ENCODE data around the gene GNPDA1. TPM values are rescaled to one million over a fixed set of nuclear protein-coding genes. Genes with fewer than 3 reads are reported as not detected.
"Not testable (repeated sequence)": the region's sequence is repeated elsewhere in the genome, so short reads cannot be mapped to it uniquely, and the experiment has no call there.

The GNPDA1 gene
- total and polyA plus RNA-seq, 2 of the 8 experiments (the other 6 are each of a cell fraction or from before 2014, with no cell fraction given): 33.0 to 94.3 TPM

DNA sequence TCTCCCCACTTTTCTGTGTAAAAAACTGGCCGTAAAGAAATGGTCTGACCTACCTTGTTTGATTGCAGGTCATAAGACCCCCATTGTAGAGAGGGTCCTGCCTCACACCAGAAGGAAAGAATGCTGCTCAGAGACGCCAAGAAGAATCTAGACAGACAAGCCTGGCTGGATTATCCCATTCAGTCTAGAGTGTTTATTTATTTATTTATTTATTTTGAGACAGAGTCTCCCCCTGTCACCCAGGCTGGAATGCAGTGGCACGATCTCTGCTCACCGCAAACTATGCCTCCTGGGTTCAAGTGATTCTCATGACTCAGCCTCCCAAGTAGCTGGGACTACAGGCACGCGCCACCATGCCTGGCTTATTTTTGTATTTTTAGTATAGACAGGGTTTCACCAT lies 28.1 kb upstream of the GNPDA1 start:
- H3K23me2 ChIP-seq (ENCODE audit: low read depth, low read length); H2BK120ac ChIP-seq (replicated peaks; ENCODE audit: low read depth, low read length); CTCF ChIA-PET (ENCODE audit: partially characterized antibody); H2BK12ac ChIP-seq (ENCODE audit: low read depth, low read length); H3K23ac ChIP-seq (ENCODE audit: insufficient read length); H3K9me3 ChIP-seq (ENCODE audit: insufficient read depth in 2 of 2, low read depth in 1 of 2, low read length in 1 of 2); H2BK5ac ChIP-seq (ENCODE audit: low read depth, low read length); H4K8ac ChIP-seq (ENCODE audit: extremely low read depth, insufficient read depth, low read length); H3K27me3 ChIP-seq (replicated peaks in 1 of 4; ENCODE audit: control insufficient read depth in 3 of 4, extremely low read depth in 1 of 4, insufficient read depth in 3 of 4, low read length in 3 of 4); H2AK5ac ChIP-seq (ENCODE audit: low read depth, low read length); H3K18ac ChIP-seq (ENCODE audit: extremely low read depth, low read length); H3K14ac ChIP-seq (ENCODE audit: insufficient read length); H4K5ac ChIP-seq (ENCODE audit: insufficient read length, low read depth, low read length); H3K4me3 ChIP-seq (ENCODE audit: extremely low read depth in 1 of 4, insufficient read depth in 2 of 4, low read depth in 3 of 4, low read length in 4 of 4); H3K4ac ChIP-seq (replicated peaks; ENCODE audit: insufficient read length, low read depth, low read length); H2BK15ac ChIP-seq (ENCODE audit: low read length); H4K91ac ChIP-seq (replicated peaks; ENCODE audit: insufficient read length, low read length); H3K79me1 ChIP-seq (ENCODE audit: low read depth, low read length); H3K79me2 ChIP-seq (ENCODE audit: control insufficient read depth in 1 of 2, insufficient read depth in 2 of 2, low read length in 2 of 2); FAIRE-seq; H3K56ac ChIP-seq (replicated peaks; ENCODE audit: insufficient read length, low read depth, low read length); H3K4me1 ChIP-seq (replicated peaks in 1 of 4; ENCODE audit: control insufficient read depth in 3 of 4, insufficient read depth in 4 of 4, low read length in 3 of 4); H3K27ac ChIP-seq (ENCODE audit: low read depth, low read length); POLR2A ChIA-PET (ENCODE audit: partially characterized antibody); H3K36me3 ChIP-seq (ENCODE audit: control insufficient read depth in 2 of 4, insufficient read depth in 4 of 4, low read length in 3 of 4); H2BK20ac ChIP-seq (ENCODE audit: low read length); H3K9ac ChIP-seq (replicated peaks in 1 of 4; ENCODE audit: extremely low read depth in 1 of 4, low read depth in 3 of 4, low read length in 3 of 4); H3K4me2 ChIP-seq (ENCODE audit: insufficient read depth in 1 of 2, low read depth in 2 of 2, low read length in 2 of 2); H4K20me1 ChIP-seq (replicated peaks in 1 of 2; ENCODE audit: control insufficient read depth in 1 of 2, insufficient read depth in 2 of 2, low read length in 2 of 2): not testable (repeated sequence)
- WGBS, 2 experiments (ENCODE audit: extremely low coverage in 1 of 2, insufficient coverage in 1 of 2, insufficient read length in 1 of 2, insufficient replicate concordance in 2 of 2, low coverage in 1 of 2, low lambda C conversion rate in 2 of 2, missing lambda C conversion rate in 1 of 2): 90% methylated on average over 6 of the region's 6 CpGs; no CpG with 5 or more reads in 1 of the 2 experiments
- H2AFZ ChIP-seq (ENCODE audit: low read length): peak overlapping the region; percentile 71; the same call in 1 of the 2 replicates
- peak in 1 of 2 experiments; percentile 10 for DNase-seq (ENCODE audit: low read depth in 1 of 2, low spot score in 2 of 2)

All from H1 (cell line).